Lower leg skin (tissue), 4 donors: ENCODE measurements around the gene NFATC4. TPM values are rescaled to one million over a fixed set of nuclear protein-coding genes. Genes with fewer than 3 reads are reported as not detected.

Experiments used
- DNase-seq, 2 donors: peaks; one replicate each; pipeline ENCODE4 v3.0.0-alpha.2; 2019; ENCODE audit warnings: low spot score in 2 of 2
- H3K4me3 ChIP-seq: fragments of 200-600 bp; sonication (generic); 2 replicates; pipeline ENCODE4 v1.5.1; 2017; ENCODE audit warnings: mild to moderate bottlenecking, low read depth; ENCODE audit not compliant: poor library complexity, severe bottlenecking
- CTCF ChIP-seq, 3 donors: fragments of 450-650 bp; IDR thresholded peaks; one replicate each; pipeline ENCODE4 v1.5.1; 2016; ENCODE audit warnings: antibody characterized with exemption in 3 of 3, mild to moderate bottlenecking in 3 of 3, moderate library complexity in 2 of 3
- POLR2A ChIP-seq, 2 donors: fragments of 450-650 bp; IDR thresholded peaks; one replicate each; pipeline ENCODE4 v1.6.1; 2016 to 2017; ENCODE audit warnings: antibody characterized with exemption in 2 of 2, mild to moderate bottlenecking in 1 of 2, moderate library complexity in 1 of 2
- WGBS, 2 donors: methylation state at CpG; one replicate each; pipeline ENCODE4 v1.1.5; 2018; 5-methylcytosine and 5-hydroxymethylcytosine counted together
- intact Hi-C: fragments of 100-400 bp; cut with DNase I; formaldehyde crosslinking; loops from one replicate; pipeline ENCODE4 v1.15.0; 2023; ENCODE audit warnings: low total_unique reads
- total RNA-seq, 4 donors: library from RNA; depleted of rRNA; stranded (reverse); fragments of >200 nt; gene quantifications; one replicate each; pipeline ENCODE4 v1.1.0, GENCODE V29; 2016

The NFATC4 gene
- total RNA-seq, 4 donors from 2014 or later = 8.3 to 26.1 (median 14.0) TPM

- no peak for TF ChIP-seq CTCF (IDR thresholded peaks at IDR 0.05)
- no peak for TF ChIP-seq POLR2A (IDR thresholded peaks at IDR 0.05)
- intact Hi-C loops = loop anchor here (5.0 kb wide), 1 partner anchor 60 kb away; the partner anchor contains the start of gene NFATC4
- no peak overlapping the region for H3K4me3 ChIP-seq
- DNase-seq = peak in 1 of 2 donors; percentile 11
- 57 to 61% methylated on average over 8 of the region's 8 CpGs for WGBS, 2 donors
These were observed 59.0 kb downstream of the NFATC4 start for GRCh38 chr14:24426912-24427536.

GRCh38 chr14:24427537-24428508, 59.8 kb downstream of the NFATC4 start:
- no peak overlapping the region for H3K4me3 ChIP-seq
- peak in 1 of 2 donors; percentile 13 for DNase-seq
- intact Hi-C loops = loop anchor here (5.0 kb wide), 1 partner anchor 61 kb away; the partner anchor contains the start of gene NFATC4
- TF ChIP-seq CTCF (IDR thresholded peaks at IDR 0.05) = no peak
- no peak for TF ChIP-seq POLR2A (IDR thresholded peaks at IDR 0.05)
- WGBS, 2 donors = 86% methylated on average over 15 to 18 of the region's 18 CpGs

GRCh38 chr14:24428628-24429394, 60.8 kb downstream of the NFATC4 start:
- no peak overlapping the region for H3K4me3 ChIP-seq
- WGBS, 2 donors = 83 to 91% methylated on average over 12 to 18 of the region's 18 CpGs
- TF ChIP-seq CTCF (IDR thresholded peaks at IDR 0.05) (no peak), POLR2A (IDR thresholded peaks at IDR 0.05) (no peak)
- intact Hi-C loops = loop anchor here (5.0 kb wide), 1 partner anchor 62 kb away; the partner anchor contains the start of gene NFATC4
- DNase-seq = peak in 1 of 2 donors; percentile 16

Other genes with a start within 250 kb of the NFATC4 start
- gene FITM1, start 237.5 kb upstream of the NFATC4 start, total RNA-seq = 1 to 10 TPM in 2 of 4 donors, under 1 TPM in 1, not detected in 1; 0.61 to 1.3 (median 1.0) TPM
- gene PSME1, start 232.0 kb upstream of the NFATC4 start, total RNA-seq = 100 to 1,000 TPM in 3 of 4 donors, 10 to 100 TPM in 1; 81.3 to 125 (median 114) TPM
- 10 to 100 TPM; 13.3 to 21.8 (median 20.6) TPM for gene EMC9, start 226.6 kb upstream of the NFATC4 start, total RNA-seq
- gene PSME2, start 221.6 kb upstream of the NFATC4 start, total RNA-seq = 10 to 100 TPM; 23.2 to 50.2 (median 31.2) TPM
- gene RNF31, start 220.7 kb upstream of the NFATC4 start, total RNA-seq = 10 to 100 TPM; 53.1 to 98.6 (median 77.3) TPM
- 10 to 100 TPM; 36.1 to 54.1 (median 44.2) TPM for gene IRF9, start 206.9 kb upstream of the NFATC4 start, total RNA-seq
- 1 to 10 TPM; 1.2 to 7.1 (median 2.4) TPM for gene REC8, start 196.1 kb upstream of the NFATC4 start, total RNA-seq
- 10 to 100 TPM; 25.1 to 40.0 (median 32.6) TPM for gene IPO4, start 179.4 kb upstream of the NFATC4 start, total RNA-seq
- 10 to 100 TPM; 44.6 to 64.4 (median 52.9) TPM for gene TM9SF1, start 172.7 kb upstream of the NFATC4 start, total RNA-seq
- gene TSSK4, start 162.5 kb upstream of the NFATC4 start, total RNA-seq = not detected
- gene CHMP4A, start 154.7 kb upstream of the NFATC4 start, total RNA-seq = 10 to 100 TPM; 50.3 to 99.6 (median 68.1) TPM
- 10 to 100 TPM in 3 of 4 donors, 1 to 10 TPM in 1; 9.7 to 12.2 (median 10.7) TPM for gene MDP1, start 152.1 kb upstream of the NFATC4 start, total RNA-seq
- gene NEDD8, start 135.8 kb upstream of the NFATC4 start, total RNA-seq = 100 to 1,000 TPM in 3 of 4 donors, 10 to 100 TPM in 1; 68.0 to 153 (median 107) TPM
- gene GMPR2, start 135.3 kb upstream of the NFATC4 start, total RNA-seq = 10 to 100 TPM; 39.0 to 57.2 (median 49.0) TPM
- 10 to 100 TPM; 52.5 to 70.9 (median 60.0) TPM for gene TINF2, start 125.6 kb upstream of the NFATC4 start, total RNA-seq
- gene TGM1, start 105.0 kb upstream of the NFATC4 start, total RNA-seq = 100 to 1,000 TPM; 160 to 283 (median 235) TPM
- gene RABGGTA, start 96.6 kb upstream of the NFATC4 start, total RNA-seq = 10 to 100 TPM; 35.5 to 69.4 (median 44.7) TPM
- 100 to 1,000 TPM in 1 of 4 donors, 10 to 100 TPM in 3; 55.0 to 112 (median 90.6) TPM for gene DHRS1, start 68.4 kb upstream of the NFATC4 start, total RNA-seq
- gene NOP9, start 68.3 kb upstream of the NFATC4 start, total RNA-seq = 10 to 100 TPM; 13.8 to 20.4 (median 17.6) TPM
- 10 to 100 TPM; 10.6 to 29.8 (median 25.1) TPM for gene CIDEB, start 60.2 kb upstream of the NFATC4 start, total RNA-seq
- 100 to 1,000 TPM in 3 of 4 donors, 10 to 100 TPM in 1; 88.1 to 173 (median 147) TPM for gene LTB4R2, start 58.0 kb upstream of the NFATC4 start, total RNA-seq
- gene LTB4R, start 56.7 kb upstream of the NFATC4 start, total RNA-seq = 100 to 1,000 TPM in 1 of 4 donors, 10 to 100 TPM in 3; 58.9 to 118 (median 70.9) TPM
- 10 to 100 TPM in 3 of 4 donors, 1 to 10 TPM in 1; 6.7 to 22.8 (median 16.5) TPM for gene ADCY4, start 33.1 kb upstream of the NFATC4 start, total RNA-seq
- gene RIPK3, start 28.2 kb upstream of the NFATC4 start, total RNA-seq = 10 to 100 TPM in 1 of 4 donors, 1 to 10 TPM in 3; 6.3 to 18.0 (median 7.2) TPM
- 10 to 100 TPM; 17.7 to 37.8 (median 23.5) TPM for gene NYNRIN, start 30.8 kb downstream of the NFATC4 start, total RNA-seq
- 1 to 10 TPM in 2 of 4 donors, under 1 TPM in 2; 0.76 to 1.4 (median 1.1) TPM for gene CBLN3, start 61.5 kb downstream of the NFATC4 start, total RNA-seq
- 100 to 1,000 TPM in 1 of 4 donors, 10 to 100 TPM in 3; 66.0 to 147 (median 90.6) TPM for gene KHNYN, start 61.8 kb downstream of the NFATC4 start, total RNA-seq
- gene SDR39U1, start 74.6 kb downstream of the NFATC4 start, total RNA-seq = 10 to 100 TPM; 21.0 to 39.1 (median 30.2) TPM
- 1 to 10 TPM in 2 of 4 donors, under 1 TPM in 1, not detected in 1; 0.63 to 2.2 (median 1.2) TPM for gene CMA1, start 140.1 kb downstream of the NFATC4 start, total RNA-seq
- 10 to 100 TPM in 1 of 4 donors, 1 to 10 TPM in 1, under 1 TPM in 2; 0.27 to 10.5 (median 1.5) TPM for gene CTSG, start 208.1 kb downstream of the NFATC4 start, total RNA-seq
- gene GZMH, start 241.5 kb downstream of the NFATC4 start, total RNA-seq = not detected